ENCODE measurements around the gene SEC22B.
"Not testable (repeated sequence)": the region's sequence is repeated elsewhere in the genome, so short reads cannot be mapped to it uniquely, and the experiment has no call there.

Gene SEC22B

DNA sequence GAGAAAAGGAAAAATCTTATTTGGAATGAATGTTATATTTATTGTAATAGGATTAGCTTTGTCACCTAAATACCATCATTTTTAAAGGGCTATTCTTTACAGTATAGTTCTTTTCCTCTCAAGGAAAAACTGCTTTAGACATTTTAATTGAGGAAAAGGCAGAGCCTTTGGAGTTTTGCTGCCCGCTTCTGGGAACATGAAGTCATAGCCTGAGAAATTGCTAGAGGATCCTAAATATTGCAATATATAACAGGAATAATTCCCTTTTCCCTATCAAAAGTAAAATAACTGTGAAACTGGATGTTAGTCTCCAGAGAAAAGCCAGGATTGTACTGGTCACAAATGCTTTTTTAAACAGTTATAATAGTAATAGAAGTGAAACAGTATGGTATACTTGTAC, 30.5 kb downstream of the SEC22B start:
- not testable (repeated sequence) for DNase-seq (ENCODE audit: low spot score)

DNA sequence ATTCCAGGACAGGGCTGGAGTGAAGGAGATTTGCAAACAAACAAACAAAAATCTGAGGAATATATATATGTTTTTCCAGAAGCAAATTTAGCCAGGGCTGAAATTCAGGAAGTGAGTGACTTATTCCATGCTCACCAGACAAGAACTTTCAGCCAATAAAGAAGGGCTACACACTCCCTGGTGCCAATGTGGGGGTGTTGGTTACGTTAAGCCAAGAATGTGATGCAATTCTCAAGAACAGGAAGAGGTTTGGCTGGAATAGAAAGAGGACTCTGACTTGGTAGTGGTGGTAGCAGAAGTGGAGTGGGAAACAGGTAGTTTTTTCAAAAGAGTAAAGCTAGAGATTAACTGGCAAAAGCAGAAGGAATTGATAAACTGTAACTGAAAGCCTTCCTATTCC, 31.7 kb downstream of the SEC22B start:
- DNase-seq (ENCODE audit: low spot score), result not testable (repeated sequence)

DNA sequence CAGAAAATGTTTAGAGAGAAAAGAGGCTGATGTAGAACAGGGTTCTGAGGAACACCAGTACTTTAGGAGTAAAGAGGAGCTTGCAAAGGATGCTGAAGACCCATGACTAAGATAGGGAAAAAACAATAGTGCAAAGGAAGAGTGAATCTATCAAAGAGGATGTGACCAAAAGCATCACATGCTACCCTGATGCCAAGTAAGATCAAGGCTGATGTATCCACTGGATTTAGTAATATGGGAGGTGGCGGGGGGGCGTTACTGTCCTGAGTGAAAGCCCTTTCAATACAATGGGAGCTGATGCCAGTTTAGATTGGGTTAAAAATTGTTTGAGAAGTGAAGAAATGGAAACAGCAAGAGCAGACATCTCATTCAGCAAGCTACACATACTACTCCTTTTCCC, 32.2 kb downstream of the SEC22B start:
- not testable (repeated sequence) for DNase-seq (ENCODE audit: low spot score)

DNA sequence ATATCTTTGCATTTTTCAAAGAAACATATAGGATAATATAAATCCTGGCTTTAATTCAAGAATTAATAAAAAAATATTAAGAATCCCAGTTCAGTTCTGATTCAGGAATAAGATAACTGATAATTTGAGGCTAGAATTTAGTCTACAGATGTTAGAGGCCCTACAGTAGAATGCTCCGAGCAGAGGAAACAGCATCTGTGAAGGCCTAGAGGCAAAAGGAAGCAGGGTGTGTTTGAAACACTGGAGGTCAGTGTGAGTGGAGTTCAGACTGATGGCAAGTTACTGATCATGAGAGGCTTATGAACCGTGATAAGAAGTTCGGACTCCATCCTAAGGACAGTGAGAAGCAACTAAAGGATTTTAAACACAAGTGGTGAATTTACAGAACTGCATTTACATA, 33.0 kb downstream of the SEC22B start:
- DNase-seq (ENCODE audit: low spot score), result not testable (repeated sequence)

DNA sequence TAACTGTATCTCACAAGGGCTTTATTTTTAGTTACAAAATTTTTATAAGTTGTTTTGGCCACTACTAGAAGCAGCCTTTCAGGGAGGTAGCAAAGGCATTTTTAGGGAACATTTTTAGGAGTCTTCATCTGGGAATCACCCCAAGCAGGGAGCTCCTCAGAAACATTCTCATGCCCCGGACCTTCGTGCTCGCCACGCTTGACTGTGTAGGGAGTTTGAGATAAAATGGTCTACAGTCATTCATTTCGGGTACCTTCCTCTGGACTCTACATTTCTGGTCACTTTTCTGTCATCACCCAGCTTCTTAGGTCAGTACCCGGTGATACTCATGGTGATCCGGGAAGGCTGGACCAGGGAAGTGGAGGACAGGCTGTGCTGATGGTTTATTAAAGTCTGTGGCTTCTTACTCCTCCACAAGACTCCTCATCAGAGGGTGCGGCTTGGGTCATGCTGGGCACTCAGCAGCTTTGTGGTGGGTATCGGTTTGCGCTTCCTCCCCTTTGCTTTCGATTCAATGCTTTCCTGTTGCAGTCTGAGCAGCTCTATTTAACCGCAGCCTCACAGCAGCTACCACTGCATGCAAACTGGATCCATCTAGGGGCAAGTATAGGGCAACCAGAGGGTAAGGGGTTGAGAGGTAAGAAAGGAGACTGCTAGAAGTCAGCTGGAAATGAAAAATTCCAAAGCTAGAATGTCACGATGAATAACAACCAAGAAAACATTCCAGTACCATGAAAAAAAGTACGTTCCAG, 33.6 kb downstream of the SEC22B start:
- not testable (repeated sequence) for DNase-seq (ENCODE audit: low spot score)

DNA sequence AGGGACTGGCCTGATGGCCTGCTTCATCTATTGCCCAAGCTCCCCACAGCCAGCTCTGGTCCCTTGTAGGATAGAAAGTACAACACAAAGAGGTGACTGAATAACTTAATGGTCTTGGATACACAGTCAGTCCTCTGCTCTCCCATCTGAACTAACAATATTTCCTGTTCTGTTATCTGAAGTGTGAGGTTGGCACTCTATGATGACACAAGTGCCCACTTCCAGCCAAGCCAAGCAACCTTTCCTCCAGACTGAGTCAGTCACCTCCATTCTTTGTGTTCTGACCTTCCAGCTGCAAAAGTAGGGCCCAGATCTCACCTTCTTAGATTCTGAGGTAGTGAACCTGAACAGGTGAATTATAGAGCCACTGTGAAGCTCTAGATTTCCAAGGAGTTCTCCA, 34.5 kb downstream of the SEC22B start:
- not testable (repeated sequence) for DNase-seq (ENCODE audit: low spot score)

DNA sequence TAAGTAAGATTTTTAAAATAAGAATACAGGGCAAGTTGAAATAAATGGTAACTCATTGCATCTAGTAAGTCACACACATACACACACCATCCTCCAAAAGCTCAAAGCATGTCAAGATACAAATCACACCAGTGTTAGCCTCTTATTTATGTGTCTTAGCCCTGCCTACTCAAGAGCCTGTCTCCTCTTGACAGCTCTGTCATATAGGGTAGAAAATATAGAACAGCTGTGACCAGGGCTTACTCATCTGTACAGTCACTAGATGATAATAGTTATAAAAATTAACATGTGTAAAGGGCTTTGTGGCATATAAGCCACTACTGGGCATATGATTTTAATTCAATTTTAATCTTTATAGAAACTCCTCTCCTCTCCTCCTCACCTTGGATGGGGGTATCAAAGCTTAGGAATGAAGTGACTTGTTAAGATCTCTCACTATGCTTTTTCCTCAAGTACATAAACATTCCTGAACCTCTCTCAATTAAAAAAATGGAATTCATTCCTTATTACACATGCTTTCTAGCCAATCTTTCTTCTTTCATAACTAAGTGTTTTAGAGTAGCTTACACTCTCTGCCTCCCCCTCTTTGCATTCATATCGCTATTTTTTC, 35.6 kb downstream of the SEC22B start:
- not testable (repeated sequence) for DNase-seq (ENCODE audit: low spot score)

DNA sequence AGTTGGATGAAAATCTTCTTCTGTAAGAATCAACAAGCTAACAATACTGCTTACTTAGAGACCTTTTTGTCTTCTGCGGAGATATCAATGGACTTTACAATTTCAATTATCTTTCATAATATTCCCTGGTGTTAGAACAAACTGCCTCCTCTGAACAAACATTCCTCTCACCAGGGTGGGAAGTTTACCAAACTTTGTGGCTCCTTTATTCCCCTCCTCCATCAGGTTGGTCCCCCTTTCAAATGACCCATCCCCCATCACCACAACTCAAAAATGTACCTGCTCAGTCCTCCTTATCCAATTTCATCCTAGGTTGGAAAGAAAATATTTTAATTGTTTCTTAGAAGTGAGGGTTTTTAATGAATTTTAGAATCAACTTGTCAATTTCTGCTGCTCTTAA, 40.2 kb downstream of the SEC22B start:
- not testable (repeated sequence) for DNase-seq (ENCODE audit: low spot score)

DNA sequence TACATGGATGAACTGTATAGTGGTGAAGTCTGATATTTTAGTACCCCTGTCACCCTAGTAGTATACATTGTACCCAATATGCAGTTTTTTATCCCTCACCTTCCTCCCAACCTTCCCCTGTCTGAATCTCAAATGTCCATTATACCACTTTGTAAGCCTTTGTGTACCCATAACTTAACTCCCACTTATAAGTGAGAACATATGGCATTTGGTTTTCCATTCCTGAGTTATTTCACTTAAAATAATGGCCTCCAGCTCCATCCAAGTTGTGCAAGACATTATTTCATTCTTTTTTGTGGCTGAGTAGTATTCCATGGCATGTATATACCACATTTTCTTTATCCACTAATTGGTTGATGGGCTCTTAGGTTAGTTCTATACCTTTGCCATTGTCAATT, 42.4 kb downstream of the SEC22B start:
- DNase-seq (ENCODE audit: low spot score), result not testable (repeated sequence)

DNA sequence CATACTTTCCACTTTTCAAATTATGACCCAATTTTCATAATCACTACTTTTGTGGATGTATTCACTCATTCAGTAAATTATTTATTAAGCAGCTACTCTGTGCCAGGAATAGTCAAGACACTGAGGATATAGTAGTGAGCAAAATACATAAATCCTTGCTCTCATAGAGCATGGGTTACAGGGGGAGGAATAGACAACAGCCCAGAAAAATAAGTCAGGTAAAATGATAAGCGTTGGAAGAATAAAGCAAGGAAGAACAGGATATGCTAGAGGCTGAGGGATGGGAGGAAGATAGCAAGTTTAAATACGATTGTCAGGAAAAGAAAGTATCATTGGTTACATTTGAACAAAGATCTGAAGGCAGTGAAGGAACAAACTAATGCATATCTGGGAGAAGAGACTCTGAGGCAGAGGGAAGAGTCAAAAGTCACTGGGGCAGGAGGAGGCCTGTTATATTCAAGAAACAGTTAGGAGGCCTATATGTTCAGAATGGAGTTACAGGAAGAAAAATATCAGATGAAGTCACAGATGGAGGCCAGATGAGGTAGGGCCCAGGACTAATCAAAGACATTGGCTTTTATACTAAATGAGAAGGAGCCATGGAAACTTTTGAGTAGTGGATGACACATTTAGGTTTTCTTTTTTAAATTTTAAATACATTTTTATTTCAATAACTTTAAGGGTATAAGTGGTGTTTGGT, 42.9 kb downstream of the SEC22B start:
- DNase-seq (ENCODE audit: low spot score), result no peak

DNA sequence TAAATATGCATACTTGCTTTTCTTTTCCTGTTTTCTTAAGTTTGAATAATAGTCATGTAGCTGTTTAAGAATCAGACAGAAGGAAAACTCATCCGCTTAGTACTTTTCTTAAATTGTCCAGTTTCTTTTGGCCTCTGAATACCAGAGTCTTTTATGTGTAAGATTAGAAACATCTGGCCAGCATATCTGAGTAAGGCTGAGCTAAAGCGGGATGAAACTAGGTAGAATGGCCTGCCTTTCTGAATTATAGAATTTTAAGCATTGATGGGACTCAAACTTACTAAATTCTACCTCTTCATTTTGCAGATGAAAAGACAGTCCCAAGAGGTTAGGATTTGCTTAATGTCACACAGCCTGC, 43.9 kb downstream of the SEC22B start:
- not testable (repeated sequence) for DNase-seq (ENCODE audit: low spot score)

DNA sequence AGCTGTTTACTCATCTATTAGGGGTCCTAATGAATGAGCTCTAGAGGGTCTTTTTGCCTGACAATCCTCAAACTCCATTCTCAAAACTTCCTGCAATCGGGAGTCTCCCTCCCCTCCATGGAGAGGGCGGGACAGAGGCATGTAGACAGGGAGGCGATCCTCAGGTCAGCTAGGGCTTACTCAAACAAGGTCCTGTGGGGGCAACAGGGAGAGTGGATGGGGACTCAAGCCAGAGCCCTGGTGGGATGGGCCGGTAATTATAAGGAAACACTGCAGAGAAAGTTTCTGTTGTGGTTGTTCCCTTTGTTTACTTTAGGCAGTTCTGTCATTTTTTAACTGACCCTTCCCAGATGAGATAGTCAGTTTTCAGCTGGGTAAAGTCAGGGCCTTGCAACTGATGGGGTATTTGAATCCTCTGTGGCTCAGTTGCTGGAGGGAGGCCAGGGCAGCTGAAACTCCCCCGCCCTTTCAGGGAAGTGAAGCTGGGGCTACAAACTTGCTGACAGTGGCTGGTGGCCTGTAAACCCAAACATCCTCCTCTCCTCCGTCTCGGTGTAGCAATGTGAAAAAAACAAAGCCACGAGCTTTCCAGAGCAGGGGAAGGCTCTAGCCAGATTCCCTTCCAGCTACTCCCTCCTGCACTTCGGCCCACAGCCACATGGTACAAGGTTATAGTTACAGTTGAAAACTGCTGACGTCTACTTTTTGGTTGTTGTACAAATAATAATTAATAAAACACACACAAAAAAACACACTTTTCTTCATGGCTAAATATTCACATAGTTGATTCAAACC, 44.5 kb downstream of the SEC22B start:
- not testable (repeated sequence) for DNase-seq (ENCODE audit: low spot score)

DNA sequence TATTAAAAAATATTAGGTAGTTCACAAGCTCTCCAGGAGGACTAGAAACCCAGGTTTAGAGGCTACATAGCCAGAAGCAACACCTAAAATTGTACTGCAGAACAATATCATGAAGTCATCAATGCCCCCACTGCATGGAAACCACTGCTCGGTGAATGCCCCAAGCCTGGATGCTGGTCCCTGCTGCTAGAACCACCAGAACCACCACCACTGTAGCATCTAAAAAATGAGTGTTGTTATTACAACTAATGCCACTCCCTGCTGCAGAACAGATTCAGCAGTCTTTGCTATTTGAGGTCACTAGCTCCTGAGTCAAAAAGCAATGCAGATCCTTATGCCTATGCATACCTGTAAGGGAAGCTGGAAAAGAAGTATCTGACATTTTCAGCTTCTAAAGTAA, 48.4 kb downstream of the SEC22B start:
- DNase-seq (ENCODE audit: low spot score), result not testable (repeated sequence)

DNA sequence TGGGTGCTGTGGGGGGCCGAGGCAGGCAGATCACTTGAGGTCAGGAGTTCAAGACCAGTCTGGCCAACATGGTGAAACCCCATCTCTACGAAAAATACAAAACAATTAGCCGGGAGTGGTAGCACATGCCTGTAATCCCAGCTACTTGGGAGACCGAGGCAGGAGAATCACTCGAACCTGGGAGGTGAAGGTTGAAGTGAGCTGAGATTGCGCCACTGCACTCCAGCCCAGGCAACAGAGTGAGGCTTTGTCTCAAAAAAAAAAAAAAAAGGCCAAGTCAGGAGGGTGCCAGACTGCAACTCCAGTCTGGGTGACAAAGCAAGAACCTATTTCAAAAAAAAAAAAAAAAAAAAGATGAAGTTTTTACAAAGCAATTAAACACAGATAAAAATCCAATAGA, 50.1 kb downstream of the SEC22B start:
- not testable (repeated sequence) for DNase-seq (ENCODE audit: low spot score)

DNA sequence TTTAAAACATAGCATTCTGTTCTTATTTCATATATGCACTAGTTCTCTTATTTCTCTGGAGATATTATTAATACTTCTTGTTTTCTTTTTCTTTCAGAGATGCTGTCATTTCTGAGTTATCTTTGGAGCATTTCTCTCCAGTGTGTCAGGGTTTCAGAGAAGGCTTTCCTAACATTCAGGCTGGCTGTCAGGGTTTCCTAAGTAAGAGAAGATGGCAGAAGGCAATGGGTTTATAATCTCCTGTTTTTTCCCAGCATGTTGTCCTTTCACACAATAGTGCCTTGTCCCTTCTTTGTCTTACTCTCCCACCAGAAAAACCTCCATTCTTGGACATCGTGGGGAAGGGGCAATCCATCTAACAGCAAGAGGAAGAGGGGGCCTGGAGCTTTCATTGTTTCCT, 51.7 kb downstream of the SEC22B start:
- not testable (repeated sequence) for DNase-seq (ENCODE audit: low spot score)

DNA sequence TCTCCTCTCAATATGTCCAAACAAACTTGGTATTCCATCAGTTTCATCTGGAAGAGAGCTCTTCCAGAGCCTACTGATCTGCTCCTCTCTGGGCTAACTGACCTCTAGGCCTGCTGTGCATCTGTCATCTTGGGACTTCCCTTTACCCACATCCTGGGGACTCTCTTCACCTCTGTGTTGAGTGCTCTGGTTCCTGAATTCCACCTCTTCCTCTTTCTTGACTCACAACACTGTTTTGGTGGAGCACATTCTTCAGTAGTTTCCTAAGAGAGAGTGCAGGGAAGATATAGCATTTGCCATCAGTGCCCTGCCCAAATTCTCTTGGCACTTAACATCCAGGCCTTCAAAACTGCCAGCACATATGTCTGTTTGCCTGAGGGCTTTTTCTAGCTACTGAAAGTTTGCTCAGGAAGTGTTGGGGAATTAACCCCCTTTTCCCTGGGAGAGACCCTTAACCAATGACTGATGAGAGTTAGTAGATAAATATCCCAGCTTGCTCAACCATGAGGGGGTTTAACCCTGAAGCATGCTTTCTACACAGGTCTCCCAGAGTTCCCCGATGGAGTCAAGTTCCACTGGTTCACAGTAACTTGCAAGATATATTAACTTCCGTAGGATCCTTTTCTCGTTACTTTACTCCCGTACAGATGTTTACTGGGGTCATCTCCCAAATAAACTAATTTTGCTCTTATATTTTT, 52.4 kb downstream of the SEC22B start:
- DNase-seq (ENCODE audit: low spot score), result not testable (repeated sequence)

DNA sequence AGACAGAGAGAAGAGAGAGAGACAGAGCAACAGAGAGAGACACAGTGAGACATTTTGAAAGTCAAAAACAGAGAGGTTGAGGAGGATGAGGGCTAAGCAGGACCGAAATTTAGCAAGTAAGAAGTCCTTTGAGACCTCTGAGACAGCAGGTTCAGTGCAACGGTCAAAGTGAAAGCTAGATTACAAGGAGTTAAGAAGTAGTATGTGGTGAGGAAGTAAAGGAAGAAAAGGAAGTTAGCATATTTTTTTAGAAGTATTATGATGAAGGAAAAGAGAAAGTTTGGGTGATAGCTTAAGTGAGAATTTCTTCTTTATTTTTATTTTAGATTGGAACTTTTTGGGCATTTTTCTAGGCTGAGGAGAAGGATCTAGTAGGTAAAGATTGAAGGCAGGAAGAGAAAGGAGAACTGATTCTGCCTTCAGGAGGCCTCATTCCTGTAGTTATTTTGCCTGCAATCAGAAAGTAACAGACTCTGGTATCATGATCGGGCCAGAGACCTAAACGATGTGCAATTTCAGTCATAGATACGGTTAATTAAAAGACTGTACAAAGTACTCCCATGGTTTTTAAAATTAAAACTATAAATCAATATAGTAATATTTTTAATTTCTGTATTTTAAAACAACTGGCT, 53.9 kb downstream of the SEC22B start:
- not testable (repeated sequence) for DNase-seq (ENCODE audit: low spot score)

DNA sequence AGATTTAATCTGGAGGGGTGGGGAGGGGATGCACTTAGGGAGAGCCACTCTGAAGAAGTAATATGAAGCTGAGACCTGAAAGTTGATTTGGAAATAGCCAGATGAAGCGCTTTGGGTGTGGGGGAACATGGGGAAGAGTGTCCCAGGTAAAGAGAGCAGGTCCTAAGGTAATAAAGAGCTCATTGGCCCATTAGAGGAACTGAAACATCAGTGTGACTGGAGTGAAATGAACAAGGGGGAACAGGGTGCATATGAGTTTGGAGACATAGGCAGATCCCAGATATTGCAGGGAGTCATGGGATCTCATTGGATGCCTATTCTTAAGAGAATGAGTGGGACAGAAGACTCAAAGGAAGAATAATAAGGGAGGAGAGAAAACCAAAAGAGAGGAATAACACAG, 54.5 kb downstream of the SEC22B start:
- not testable (repeated sequence) for DNase-seq (ENCODE audit: low spot score)

DNA sequence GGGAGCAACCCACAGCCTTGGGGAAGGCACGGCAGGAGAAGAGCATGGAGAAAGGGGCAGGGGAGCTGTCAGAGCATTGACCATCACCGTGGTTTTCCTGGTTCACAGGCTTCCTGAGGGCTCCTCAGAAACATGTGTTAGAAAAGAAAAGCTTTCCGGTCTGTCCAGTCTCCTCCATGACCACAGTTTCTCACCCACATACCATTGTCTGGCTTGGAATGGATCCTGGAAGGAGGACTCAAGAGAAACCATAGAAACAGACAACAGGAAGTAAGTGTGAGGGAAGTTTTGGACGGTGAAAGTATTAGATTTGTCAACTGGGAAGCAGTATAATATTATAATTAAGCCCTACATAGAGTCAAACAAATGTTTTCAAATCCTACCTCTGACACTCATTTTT, 55.8 kb downstream of the SEC22B start:
- not testable (repeated sequence) for DNase-seq (ENCODE audit: low spot score)

DNA sequence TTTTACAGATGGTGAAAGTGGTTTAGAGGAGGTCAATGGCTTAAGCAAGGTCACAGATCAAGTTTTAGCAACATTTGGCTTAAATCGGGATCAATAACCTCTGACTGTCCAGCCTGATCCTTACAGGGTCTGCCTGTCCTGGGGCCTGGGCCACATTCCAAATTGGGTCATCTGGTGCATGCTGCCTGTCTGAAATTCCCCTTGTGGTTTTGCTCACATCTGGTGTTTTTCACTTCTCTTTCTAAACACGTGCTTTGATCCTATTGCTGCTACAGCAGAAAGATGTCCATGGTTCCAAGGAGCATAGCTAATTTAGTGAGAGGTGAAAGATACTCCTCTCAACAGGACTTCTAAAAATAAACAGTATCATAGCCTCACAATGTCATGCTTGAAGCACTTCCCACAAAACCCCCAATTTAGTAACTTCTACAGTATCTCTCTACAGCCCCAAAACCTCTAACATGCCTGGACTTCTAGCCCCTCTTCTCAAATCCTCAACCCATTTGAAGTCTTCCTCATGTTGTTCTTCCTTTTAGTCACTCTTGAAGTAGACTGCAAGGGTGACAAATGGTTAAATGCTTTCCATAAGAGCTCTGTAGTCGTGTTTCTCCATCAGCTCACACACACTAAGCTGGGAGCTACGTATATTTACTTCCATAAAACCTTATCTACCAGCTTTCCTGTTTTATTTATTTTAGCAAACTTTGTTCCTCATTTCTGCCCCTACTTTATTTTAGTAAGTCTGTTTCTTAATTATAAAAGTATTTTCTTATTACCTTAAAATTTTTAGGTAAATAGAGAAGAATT, 58.7 kb downstream of the SEC22B start:
- DNase-seq (ENCODE audit: low spot score), result not testable (repeated sequence)

Data from HuH-7 (cell line).